K562 (cell line): ENCODE measurements around the gene TMEM39B. TPM values are rescaled to one million over a fixed set of nuclear protein-coding genes. Genes with fewer than 3 reads are reported as not detected.

Source experiments
- ATAC-seq: fragments of 200-7000 bp; cut with Tn5 transposase; 3 replicates; pipeline ENCODE4 v1.9.1; 2020; ENCODE audit warnings: moderate library complexity
- BruUV-seq: library from RNA; stranded (reverse); fragments of 400-500 nt; replicated peaks from 2 replicates; lab custom pipeline; 2021; lab: Mats Ljungman, UMichigan
- CTCF ChIA-PET: fragments of 300-600 bp; formaldehyde crosslinking; extraction: SDS; loops from one replicate; lab custom pipeline; 2021; ENCODE audit warnings: low intra/inter-chr PET ratio; lab: Yijun Ruan, JAX
- POLR2A ChIA-PET: fragments of 300-600, 350-650 bp; sonication (Branson Sonifier 250); formaldehyde crosslinking; extraction: SDS; loops from one replicate; lab custom pipeline; 2021; ENCODE audit warnings: antibody characterized with exemption, inconsistent platforms; lab: Yijun Ruan, JAX
- DNase-seq, 4 experiments: peaks; one replicate each; pipeline versions ENCODE4 v3.0.0 to v3.0.0-alpha.2; 2011 to 2018; ENCODE audit warnings: low spot score in 3 of 4, mixed read lengths in 3 of 4; ENCODE audit errors: extremely low read depth in 1 of 4
- FAIRE-seq: peaks from 2 replicates; lab custom pipeline; 2011; peaks lifted over from hg19 to GRCh38; lab: Jason Lieb, UNC
- H2AFZ ChIP-seq: 2 replicates; pipeline ENCODE4 v1.6.0; 2011; ENCODE audit warnings: low read depth, low read length, control low read depth, inconsistent platforms
- H3K27ac ChIP-seq: fragments of 200-600 bp; 3 replicates; pipeline ENCODE4 v1.8.0; 2011; ENCODE audit warnings: low read depth, mild to moderate bottlenecking, control low read depth, inconsistent platforms, low read length, moderate library complexity, mixed read lengths; ENCODE audit errors: extremely low read depth
- H3K27me3 ChIP-seq, 2 experiments: fragments of 300-600 bp in 1 of 2; 2 replicates in 1 of 2; 3 replicates in 1 of 2; pipeline versions ENCODE4 v1.6.0 to v1.8.0; 2011; ENCODE audit warnings: inconsistent platforms in 2 of 2, low read length in 2 of 2, mild to moderate bottlenecking in 1 of 2, mixed read lengths in 1 of 2, moderate library complexity in 1 of 2; ENCODE audit not compliant: control insufficient read depth in 2 of 2, insufficient read depth in 2 of 2
- H3K36me3 ChIP-seq: fragments of 300-600 bp; 3 replicates; pipeline ENCODE4 v1.8.0; 2011; ENCODE audit warnings: mild to moderate bottlenecking, low read length, inconsistent platforms; ENCODE audit not compliant: control insufficient read depth, insufficient read depth
- H3K4me1 ChIP-seq, 2 experiments: fragments of 200-600 bp in 1 of 2; replicated peaks in 1 of 2; 2 replicates in 1 of 2; 3 replicates in 1 of 2; pipeline versions ENCODE4 v1.5.1 to v1.8.0; 2011; ENCODE audit warnings: inconsistent platforms in 2 of 2, low read length in 2 of 2, mild to moderate bottlenecking in 1 of 2, mixed read lengths in 1 of 2, moderate library complexity in 1 of 2; ENCODE audit not compliant: control insufficient read depth in 2 of 2, insufficient read depth in 2 of 2
- H3K4me2 ChIP-seq: 2 replicates; pipeline ENCODE4 v1.6.1; 2011; ENCODE audit warnings: low read length, control low read depth, inconsistent platforms, mixed read lengths; ENCODE audit not compliant: insufficient read depth
- H3K4me3 ChIP-seq: fragments of 200-600 bp; sonication (generic), shearing (Covaris generic); 2 replicates; pipeline ENCODE4 v1.5.1; 2016; ENCODE audit warnings: control low read depth, inconsistent platforms
- H3K79me2 ChIP-seq: fragments of 200-600 bp; 3 replicates; pipeline ENCODE4 v1.8.0; 2011; ENCODE audit warnings: low read length, inconsistent platforms; ENCODE audit not compliant: control insufficient read depth, insufficient read depth
- H3K9ac ChIP-seq, 2 experiments: 2 replicates each; pipeline versions ENCODE4 v1.6.0 to v1.6.1; 2011; ENCODE audit warnings: low read depth in 2 of 2, low read length in 2 of 2, control low read depth in 1 of 2, inconsistent platforms in 1 of 2, mild to moderate bottlenecking in 1 of 2, mixed read lengths in 1 of 2; ENCODE audit not compliant: insufficient read depth in 1 of 2
- H3K9me1 ChIP-seq: one replicate; pipeline ENCODE4 v1.6.0; 2011; ENCODE audit warnings: inconsistent platforms, mild to moderate bottlenecking, low read length, moderate library complexity; ENCODE audit not compliant: control insufficient read depth, insufficient read depth
- H3K9me3 ChIP-seq: replicated peaks from 2 replicates; pipeline ENCODE4 v1.5.1; 2011; ENCODE audit warnings: low read depth, low read length, inconsistent platforms; ENCODE audit not compliant: control insufficient read depth, insufficient read depth
- H4K20me1 ChIP-seq: replicated peaks from 2 replicates; pipeline ENCODE4 v1.6.1; 2011; ENCODE audit warnings: low read length, inconsistent platforms, mixed read lengths; ENCODE audit not compliant: control insufficient read depth, insufficient read depth
- GTF3C2 ChIP-seq: IDR thresholded peaks from 3 replicates; pipeline ENCODE4 v1.6.1; 2011; ENCODE audit warnings: borderline replicate concordance, mild to moderate bottlenecking, moderate library complexity; ENCODE audit not compliant: insufficient read length; ENCODE audit errors: extremely low read depth
- HNRNPLL ChIP-seq: fragments of 200-400 bp; formaldehyde crosslinking; IDR thresholded peaks from 2 replicates; pipeline ENCODE4 v1.6.1; 2017; ENCODE audit warnings: low read length, low read depth, mild to moderate bottlenecking; ENCODE audit not compliant: poor library complexity, severe bottlenecking
- KLF13 ChIP-seq: fragments of 450-650 bp; IDR thresholded peaks from 2 replicates; pipeline ENCODE4 v1.6.1; 2016; ENCODE audit warnings: missing genetic modification characterization, low read depth, mild to moderate bottlenecking, missing compliant biosample characterization, moderate library complexity, borderline replicate concordance
- MITF ChIP-seq: IDR thresholded peaks from 2 replicates; pipeline ENCODE4 v1.6.1; 2014; ENCODE audit warnings: antibody characterized with exemption
- PTRF ChIP-seq: fragments of 450-650 bp; IDR thresholded peaks from 2 replicates; pipeline ENCODE4 v1.6.1; 2016; ENCODE audit warnings: mild to moderate bottlenecking, missing genetic modification characterization, missing compliant biosample characterization
- SNIP1 ChIP-seq: fragments of 450-650 bp; IDR thresholded peaks from 2 replicates; pipeline ENCODE4 v1.7.1; 2017; ENCODE audit warnings: low read depth, mild to moderate bottlenecking
- TBP ChIP-seq: optimal IDR thresholded peaks from 2 replicates; pipeline ENCODE3; 2011; ENCODE audit warnings: low read depth, low read length, improper control_type of control experiment
- ZKSCAN3 ChIP-seq: fragments of 250-450 bp; sonication (Bioruptor Pico); IDR thresholded peaks from 2 replicates; pipeline ENCODE4 v1.4.0; 2020
- ZNF217 ChIP-seq: sonication (generic); formaldehyde crosslinking; IDR thresholded peaks from 2 replicates; pipeline ENCODE4 v1.8.0; 2022; ENCODE audit warnings: mild to moderate bottlenecking, missing genetic modification reagents
- ZNF551 ChIP-seq: fragments of 250-450 bp; sonication (Bioruptor Pico); IDR thresholded peaks from 2 replicates; pipeline ENCODE4 v1.5.0; 2021; ENCODE audit warnings: mild to moderate bottlenecking, moderate library complexity
- ZNF609 ChIP-seq: sonication (generic); formaldehyde crosslinking; IDR thresholded peaks from 2 replicates; pipeline ENCODE4 v1.8.1; 2023; ENCODE audit warnings: missing genetic modification reagents, mild to moderate bottlenecking, borderline replicate concordance
- WGBS: fragments of 100-300 bp; shearing (Covaris generic); methylation state at CpG from one replicate; pipeline ENCODE4 v1.1.6; 2016; ENCODE audit warnings: low coverage, mixed read lengths; ENCODE audit not compliant: insufficient coverage; ENCODE audit errors: missing lambda C conversion rate; 5-methylcytosine and 5-hydroxymethylcytosine counted together
- in situ Hi-C: fragments of 300-500 bp; cut with MboI; formaldehyde crosslinking; loops from 4 replicates; pipeline ENCODE4 v1.15.0; 2018; ENCODE audit warnings: inconsistent platforms, mixed read lengths
- intact Hi-C: fragments of 100-400 bp; cut with micrococcal nuclease; formaldehyde crosslinking; loops from 2 replicates; pipeline ENCODE4 v1.14.2; 2022
- polyA plus RNA-seq, 8 experiments: library from polyadenylated mRNA; depleted of rRNA in 4 of 8; stranded (reverse) in 5 of 8; unstranded in 3 of 8; fragments of >200 nt; fragmentation: Nextera tagmentation in 2 of 8; fragmentation: Illumina TruSeq in 1 of 8; extraction: Ambion mirVana in 2 of 8; extraction: Trizol in 1 of 8; gene quantifications; 2 replicates each; pipeline versions ENCODE4 v1.2.1 to v1.2.3, GENCODE V29; 2011 to 2014; ENCODE audit warnings: inconsistent platforms in 1 of 8, missing spikeins in 1 of 8
- total RNA-seq, 7 experiments: library from RNA; depleted of rRNA in 6 of 7; stranded (reverse); fragments of >200 nt in 6 of 7; fragmentation: Illumina TruSeq in 2 of 7; extraction: Trizol in 2 of 7; gene quantifications; 2 replicates each; pipeline versions ENCODE4 v1.2.1 to v1.2.3, GENCODE V29; 2011 to 2021; ENCODE audit warnings: low replicate concordance in 1 of 7

The TMEM39B gene
- total and polyA plus RNA-seq, 9 of the 15 experiments (the other 6 are each of a cell fraction or from before 2014, with no cell fraction given) = 0.92 to 28.5 (median 9.7) TPM

- CTCF ChIA-PET = no interaction called here
Observed at GRCh38 chr1:32137111-32137510, 64.4 kb downstream of the TMEM39B start.

More at GRCh38 chr1:32137111-32137510, 64.4 kb downstream of the TMEM39B start:
- TF ChIP-seq GTF3C2 (no peak), ZKSCAN3 (CRISPR knock-in tag) (no peak), PTRF (no peak), ZNF217 (CRISPR knock-in tag) (no peak), ZNF609 (CRISPR knock-in tag) (no peak), KLF13 (no peak), HNRNPLL (no peak), ZNF551 (CRISPR knock-in tag) (no peak), MITF (no peak), SNIP1 (no peak), TBP (no peak)
- POLR2A ChIA-PET = interaction anchor here (1.2 to 1.7 kb wide), 2 partner anchors 8 to 17 kb away, joined by 4 read pairs; no protein-coding TSS in a partner anchor
- Histone ChIP-seq H4K20me1 (no peaks in the 10 kb centered on the region; the same call in none of the 2 replicates), H3K4me1 (peaks cover 15 to 22% of the 10 kb centered on the region in 2 experiments), H3K79me2 (peaks cover 87% of the 10 kb centered on the region), H3K27ac (no peak overlapping the region), H3K27me3 (no peaks in the 10 kb centered on the region), H3K36me3 (peaks cover 10% of the 10 kb centered on the region; the same call in 1 of the 3 replicates), H2AFZ (no peak overlapping the region), H3K4me2 (no peak overlapping the region), H3K9ac (no peak overlapping the region), H3K4me3 (no peak overlapping the region), H3K9me3 (no peaks in the 10 kb centered on the region), H3K9me1 (no peaks in the 10 kb centered on the region)
- in situ Hi-C loops = no loop called here
- intact Hi-C loops = no loop called here
- FAIRE-seq (no peak), ATAC-seq (no peak), DNase-seq (no peak)
- BruUV-seq = no TSS peak
- WGBS = 83% methylated on average over 5 of the region's 5 CpGs
